MCF 10A (cell line): ENCODE measurements around the gene TSR1. TPM values are rescaled to one million over a fixed set of nuclear protein-coding genes. Genes with fewer than 3 reads are reported as not detected.
"Not testable (repeated sequence)": the region's sequence is repeated elsewhere in the genome, so short reads cannot be mapped to it uniquely, and the experiment has no call there.

ENCODE experiments used
- BruUV-seq: library from RNA; stranded (reverse); fragments of 400-500 nt; replicated peaks from 2 replicates; lab custom pipeline; 2021; lab: Mats Ljungman, UMichigan
- CTCF ChIA-PET: fragments of 300-600 bp; sonication (Branson Sonifier 250); formaldehyde crosslinking; extraction: SDS; loops from one replicate; lab custom pipeline; 2021; ENCODE audit warnings: antibody characterized with exemption, inconsistent platforms; lab: Yijun Ruan, JAX
- POLR2A ChIA-PET: fragments of 300-600, 350-650 bp; sonication (Branson Sonifier 250); formaldehyde crosslinking; extraction: SDS; loops from one replicate; lab custom pipeline; 2020; ENCODE audit warnings: antibody characterized with exemption, inconsistent platforms; lab: Yijun Ruan, JAX
- DNase-seq: peaks from one replicate; pipeline ENCODE4 v3.0.0-alpha.2; 2018; ENCODE audit not compliant: unreplicated experiment
- H3K27ac Mint-ChIP-seq: one replicate; pipeline ENCODE4 v1.8.0; 2022; ENCODE audit warnings: mild to moderate bottlenecking, low read depth, mixed read lengths; ENCODE audit not compliant: unreplicated experiment
- H3K27me3 Mint-ChIP-seq: one replicate; pipeline ENCODE4 v1.8.0; 2022; ENCODE audit warnings: mixed read lengths; ENCODE audit not compliant: insufficient read depth, unreplicated experiment
- H3K36me3 Mint-ChIP-seq: one replicate; pipeline ENCODE4 v1.8.0; 2022; ENCODE audit warnings: mild to moderate bottlenecking, moderate library complexity, mixed read lengths; ENCODE audit not compliant: insufficient read depth, unreplicated experiment
- H3K4me1 Mint-ChIP-seq: one replicate; pipeline ENCODE4 v1.8.0; 2022; ENCODE audit warnings: mixed read lengths; ENCODE audit not compliant: insufficient read depth, unreplicated experiment
- H3K4me3 Mint-ChIP-seq: one replicate; pipeline ENCODE4 v1.8.0; 2022; ENCODE audit warnings: mild to moderate bottlenecking, moderate library complexity, mixed read lengths; ENCODE audit not compliant: unreplicated experiment
- H3K9me3 Mint-ChIP-seq: one replicate; pipeline ENCODE4 v1.8.0; 2022; ENCODE audit warnings: mixed read lengths; ENCODE audit not compliant: unreplicated experiment
- CTCF ChIP-seq: fragments of 200-600 bp; IDR thresholded peaks from one replicate; pipeline ENCODE4 v1.8.0; 2022; ENCODE audit warnings: antibody characterized with exemption, mild to moderate bottlenecking; ENCODE audit not compliant: unreplicated experiment
- intact Hi-C: fragments of 100-400 bp; cut with micrococcal nuclease; formaldehyde crosslinking; loops from 2 replicates; pipeline ENCODE4 v1.14.1; 2022
- total RNA-seq: library from RNA; stranded (reverse); gene quantifications from 2 replicates; pipeline ENCODE4 v1.2.3, GENCODE V29; 2022

Gene TSR1
- total RNA-seq, 1 experiment from 2014 or later, result 61.5 TPM

DNA sequence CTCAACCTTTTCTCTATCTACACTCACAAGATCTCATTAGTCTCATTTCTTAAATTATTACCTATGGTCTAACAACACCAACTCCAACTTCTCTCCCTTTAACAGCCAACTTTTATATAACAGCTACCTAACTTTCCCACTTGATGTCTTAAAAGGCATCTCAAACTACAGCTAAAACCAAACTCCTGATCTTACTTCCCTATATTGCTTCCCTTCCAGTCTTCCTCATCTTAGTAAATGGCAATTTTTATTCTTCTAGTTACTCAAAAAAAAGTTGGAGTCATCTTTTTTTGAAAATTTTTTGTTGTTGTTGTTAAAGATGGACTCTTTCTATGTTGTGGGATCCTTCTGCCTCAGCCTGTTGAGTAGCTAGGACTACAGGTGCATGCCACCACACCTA is 17.2 kb downstream of the TSR1 start:
- H3K27me3 Mint-ChIP-seq, result no peaks in the 10 kb centered on the region
- ChIA-PET POLR2A (interaction anchor here (0.7 to 1.5 kb wide), 2 partner anchors 10 to 17 kb away, joined by 3 to 5 read pairs; partner anchors contain the start of gene TSR1), CTCF (interaction anchor here (0.9 to 1.5 kb wide), 2 partner anchors 10 to 12 kb away, joined by 4 to 5 read pairs; no protein-coding TSS in a partner anchor)
- intact Hi-C loops, result no loop called here
- no peak for TF ChIP-seq CTCF
- no TSS peak for BruUV-seq
- no peak overlapping the region for H3K27ac Mint-ChIP-seq
- DNase-seq, result no peak
- H3K36me3 Mint-ChIP-seq, result peaks cover 9% of the 10 kb centered on the region
- H3K9me3 Mint-ChIP-seq, result no peaks in the 10 kb centered on the region
- H3K4me1 Mint-ChIP-seq, result no peaks in the 10 kb centered on the region
- H3K4me3 Mint-ChIP-seq, result no peak overlapping the region

GRCh38 chr17:2317796-2318195 is 18.5 kb downstream of the TSR1 start:
- no TSS peak for BruUV-seq
- peaks cover 9% of the 10 kb centered on the region for H3K36me3 Mint-ChIP-seq
- POLR2A ChIA-PET, result interaction anchor here (0.9 to 1.8 kb wide), 6 partner anchors 14 to 31 kb away, joined by 3 to 9 read pairs (median 4); partner anchors contain the start of genes SMG6, SRR and TSR1
- no peak overlapping the region for H3K4me3 Mint-ChIP-seq
- H3K27ac Mint-ChIP-seq, result no peak overlapping the region
- no peaks in the 10 kb centered on the region for H3K9me3 Mint-ChIP-seq
- no peak for DNase-seq
- no peaks in the 10 kb centered on the region for H3K27me3 Mint-ChIP-seq
- no peaks in the 10 kb centered on the region for H3K4me1 Mint-ChIP-seq
- CTCF ChIA-PET, result interaction anchor here (0.6 to 0.7 kb wide), 2 partner anchors 15 to 1577 kb away, joined by 3 to 7 read pairs; no protein-coding TSS in a partner anchor
- intact Hi-C loops, result no loop called here
- TF ChIP-seq CTCF, result no peak

GRCh38 chr17:2316916-2317205 is 19.4 kb downstream of the TSR1 start:
- DNase-seq, result peak; percentile 62
- H3K36me3 Mint-ChIP-seq, BruUV-seq, H3K27ac Mint-ChIP-seq, H3K9me3 Mint-ChIP-seq, CTCF ChIA-PET, H3K4me3 Mint-ChIP-seq, H3K4me1 Mint-ChIP-seq, intact Hi-C loops, H3K27me3 Mint-ChIP-seq: not testable (repeated sequence)
- POLR2A ChIA-PET, result interaction anchor here (0.6 to 1.8 kb wide), 6 partner anchors 13 to 73 kb away, joined by 3 to 9 read pairs (median 4); partner anchors contain the start of genes SGSM2, SMG6, SRR and TSR1

GRCh38 chr17:2312736-2313135 is 23.5 kb downstream of the TSR1 start:
- H3K27me3 Mint-ChIP-seq, result no peaks in the 10 kb centered on the region
- no TSS peak for BruUV-seq
- no peaks in the 10 kb centered on the region for H3K9me3 Mint-ChIP-seq
- POLR2A ChIA-PET, result interaction anchor here (0.6 to 0.8 kb wide), 2 partner anchors 22 to 533 kb away, joined by 4 read pairs; no protein-coding TSS in a partner anchor
- peaks cover 16% of the 10 kb centered on the region for H3K36me3 Mint-ChIP-seq
- H3K4me1 Mint-ChIP-seq, result peaks cover 6% of the 10 kb centered on the region
- no peak overlapping the region for H3K4me3 Mint-ChIP-seq
- CTCF ChIA-PET, result no interaction called here
- no peak for TF ChIP-seq CTCF
- H3K27ac Mint-ChIP-seq, result no peak overlapping the region
- DNase-seq, result no peak
- intact Hi-C loops, result no loop called here
